ENCODE measurements around the gene PEDS1. TPM values are rescaled to one million over a fixed set of nuclear protein-coding genes. Genes with fewer than 3 reads are reported as not detected.

PEDS1 gene
- total and polyA plus RNA-seq, 2 of the 8 experiments (the other 6 are each of a cell fraction or from before 2014, with no cell fraction given) = 28.9 to 75.9 TPM

DNA sequence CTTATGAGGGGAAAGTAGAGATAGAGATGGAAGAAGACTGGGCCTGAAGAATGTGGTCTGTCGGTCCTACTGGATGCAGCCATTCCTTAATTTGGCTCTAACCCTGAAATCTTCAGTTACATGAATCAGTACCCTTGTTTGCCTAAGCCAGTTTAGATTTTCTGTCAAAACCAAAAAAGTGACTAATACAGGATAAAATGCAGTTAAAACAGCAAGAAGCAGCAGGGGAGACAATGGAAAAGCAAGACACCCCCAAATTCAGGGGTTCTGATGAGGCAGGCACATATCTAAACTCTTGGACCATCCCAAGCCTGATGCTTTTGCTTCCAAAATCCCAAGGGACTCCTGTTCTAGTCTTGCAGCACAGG lies 23.2 kb downstream of the PEDS1 start:
- H2BK120ac ChIP-seq (replicated peaks; ENCODE audit: low read depth, low read length) = no peak overlapping the region
- H2AK5ac ChIP-seq (ENCODE audit: low read depth, low read length) = no peak overlapping the region
- H3K79me2 ChIP-seq (ENCODE audit: control insufficient read depth in 1 of 2, insufficient read depth in 2 of 2, low read length in 2 of 2) = no peaks in the 10 kb centered on the region
- no peaks in the 10 kb centered on the region for H3K9me3 ChIP-seq (ENCODE audit: insufficient read depth in 2 of 2, low read depth in 1 of 2, low read length in 1 of 2)
- H3K9ac ChIP-seq (replicated peaks in 1 of 4; ENCODE audit: extremely low read depth in 1 of 4, low read depth in 3 of 4, low read length in 3 of 4) = no peak overlapping the region
- ChIA-PET POLR2A (ENCODE audit: partially characterized antibody) (interaction anchor here (1.0 to 1.3 kb wide), 2 partner anchors 13 to 21 kb away, joined by 3 read pairs; no protein-coding TSS in a partner anchor), CTCF (ENCODE audit: partially characterized antibody) (interaction anchor here (1.1 to 8.5 kb wide), 4 partner anchors 8 to 19 kb away, joined by 3 to 92 read pairs (median 4); no protein-coding TSS in a partner anchor)
- H3K36me3 ChIP-seq (ENCODE audit: control insufficient read depth in 2 of 4, insufficient read depth in 4 of 4, low read length in 3 of 4) = peaks cover 6 to 42% (median 23%) of the 10 kb centered on the region in 4 experiments; a peak in 5 of 8 replicates
- H4K5ac ChIP-seq (ENCODE audit: insufficient read length, low read depth, low read length) = no peak overlapping the region
- no peaks in the 10 kb centered on the region for H3K4me1 ChIP-seq (replicated peaks in 1 of 4; ENCODE audit: control insufficient read depth in 3 of 4, insufficient read depth in 4 of 4, low read length in 3 of 4)
- no peak overlapping the region for H2AFZ ChIP-seq (ENCODE audit: low read length)
- WGBS, 2 experiments (ENCODE audit: extremely low coverage in 1 of 2, insufficient coverage in 1 of 2, insufficient read length in 1 of 2, insufficient replicate concordance in 2 of 2, low coverage in 1 of 2, low lambda C conversion rate in 2 of 2, missing lambda C conversion rate in 1 of 2) = 100% methylated on average over 1 of the region's 1 CpG; no CpG with 5 or more reads in 1 of the 2 experiments
- H4K20me1 ChIP-seq (replicated peaks in 1 of 2; ENCODE audit: control insufficient read depth in 1 of 2, insufficient read depth in 2 of 2, low read length in 2 of 2) = peaks cover 3 to 24% of the 10 kb centered on the region in 2 experiments
- H3K23me2 ChIP-seq (ENCODE audit: low read depth, low read length) = no peaks in the 10 kb centered on the region
- no peak overlapping the region for H3K23ac ChIP-seq (ENCODE audit: insufficient read length)
- H2BK12ac ChIP-seq (ENCODE audit: low read depth, low read length) = no peak overlapping the region
- FAIRE-seq (no peak), DNase-seq (ENCODE audit: low read depth in 1 of 2, low spot score in 2 of 2) (no peak)
- H3K56ac ChIP-seq (replicated peaks; ENCODE audit: insufficient read length, low read depth, low read length) = no peak overlapping the region
- no peak overlapping the region for H3K27ac ChIP-seq (ENCODE audit: low read depth, low read length)
- H2BK5ac ChIP-seq (ENCODE audit: low read depth, low read length) = no peak overlapping the region
- H3K79me1 ChIP-seq (ENCODE audit: low read depth, low read length) = peaks cover 6% of the 10 kb centered on the region
- no peak for TF ChIP-seq YY1 (IDR thresholded peaks at IDR 0.05; ENCODE audit: low read depth, low read length)
- TF ChIP-seq EZH2 (IDR thresholded peaks at IDR 0.05; ENCODE audit: low read depth, low read length, severe bottlenecking) = no peak
- no peak for TF ChIP-seq RBBP5 (IDR thresholded peaks at IDR 0.05; ENCODE audit: borderline replicate concordance, low read depth, low read length)
- TF ChIP-seq, protein P1, sequence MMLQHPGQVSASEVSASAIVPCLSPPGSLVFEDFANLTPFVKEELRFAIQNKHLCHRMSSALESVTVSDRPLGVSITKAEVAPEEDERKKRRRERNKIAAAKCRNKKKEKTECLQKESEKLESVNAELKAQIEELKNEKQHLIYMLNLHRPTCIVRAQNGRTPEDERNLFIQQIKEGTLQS (IDR thresholded peaks at IDR 0.05; ENCODE audit: insufficient read depth, low read depth, low read length) = no peak
- TF ChIP-seq MAFK (IDR thresholded peaks at IDR 0.05; ENCODE audit: low read depth, low read length) = no peak
- TF ChIP-seq, protein P2, sequence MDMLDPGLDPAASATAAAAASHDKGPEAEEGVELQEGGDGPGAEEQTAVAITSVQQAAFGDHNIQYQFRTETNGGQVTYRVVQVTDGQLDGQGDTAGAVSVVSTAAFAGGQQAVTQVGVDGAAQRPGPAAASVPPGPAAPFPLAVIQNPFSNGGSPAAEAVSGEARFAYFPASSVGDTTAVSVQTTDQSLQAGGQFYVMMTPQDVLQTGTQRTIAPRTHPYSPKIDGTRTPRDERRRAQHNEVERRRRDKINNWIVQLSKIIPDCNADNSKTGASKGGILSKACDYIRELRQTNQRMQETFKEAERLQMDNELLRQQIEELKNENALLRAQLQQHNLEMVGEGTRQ (IDR thresholded peaks at IDR 0.05; ENCODE audit: low read length) = no peak
- TF ChIP-seq KDM4A (IDR thresholded peaks at IDR 0.05; ENCODE audit: low read depth, low read length, severe bottlenecking) = no peak
- H4K91ac ChIP-seq (replicated peaks; ENCODE audit: insufficient read length, low read length) = no peak overlapping the region
- H2BK15ac ChIP-seq (ENCODE audit: low read length) = no peak overlapping the region
- H2BK20ac ChIP-seq (ENCODE audit: low read length) = no peak overlapping the region
- H3K18ac ChIP-seq (ENCODE audit: extremely low read depth, low read length) = no peak overlapping the region
- H3K14ac ChIP-seq (ENCODE audit: insufficient read length) = no peak overlapping the region
- no peaks in the 10 kb centered on the region for H3K27me3 ChIP-seq (replicated peaks in 1 of 4; ENCODE audit: control insufficient read depth in 3 of 4, extremely low read depth in 1 of 4, insufficient read depth in 3 of 4, low read length in 3 of 4)
- H3K4ac ChIP-seq (replicated peaks; ENCODE audit: insufficient read length, low read depth, low read length) = no peak overlapping the region
- H3K4me2 ChIP-seq (ENCODE audit: insufficient read depth in 1 of 2, low read depth in 2 of 2, low read length in 2 of 2) = no peak overlapping the region
- H3K4me3 ChIP-seq (ENCODE audit: extremely low read depth in 1 of 4, insufficient read depth in 2 of 4, low read depth in 3 of 4, low read length in 4 of 4) = no peak overlapping the region
- no peak overlapping the region for H4K8ac ChIP-seq (ENCODE audit: extremely low read depth, insufficient read depth, low read length)
